GM19455 (cell line): ENCODE measurements around the gene ACOT6.
"Not testable (repeated sequence)": the region's sequence is repeated elsewhere in the genome, so short reads cannot be mapped to it uniquely, and the experiment has no call there.

ENCODE experiments used
- ATAC-seq: cut with Tn5 transposase; IDR thresholded peaks from one replicate; pipeline ENCODE4 v1.9.1; 2021; ENCODE audit not compliant: unreplicated experiment

Gene ACOT6

DNA sequence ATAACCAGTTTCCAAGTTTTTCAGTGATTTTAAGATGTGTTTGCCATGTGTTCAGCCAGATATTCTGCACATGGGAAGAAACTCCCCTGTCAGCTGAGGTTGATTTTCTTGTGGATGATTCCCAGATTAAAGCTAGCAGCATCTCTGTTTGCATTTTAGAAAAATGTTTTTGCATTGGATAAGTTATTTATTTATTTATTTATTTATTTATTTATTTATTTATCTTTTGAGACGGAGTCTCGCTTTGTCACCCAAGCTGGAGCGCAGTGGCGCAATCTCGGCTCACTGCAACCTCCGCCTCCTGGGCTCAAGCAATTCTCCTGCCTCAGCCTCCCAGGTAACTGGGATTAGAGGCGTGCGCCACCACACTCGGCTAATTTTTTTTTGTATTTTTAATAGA, 17.8 kb upstream of the ACOT6 start:
- no peak for ATAC-seq

DNA sequence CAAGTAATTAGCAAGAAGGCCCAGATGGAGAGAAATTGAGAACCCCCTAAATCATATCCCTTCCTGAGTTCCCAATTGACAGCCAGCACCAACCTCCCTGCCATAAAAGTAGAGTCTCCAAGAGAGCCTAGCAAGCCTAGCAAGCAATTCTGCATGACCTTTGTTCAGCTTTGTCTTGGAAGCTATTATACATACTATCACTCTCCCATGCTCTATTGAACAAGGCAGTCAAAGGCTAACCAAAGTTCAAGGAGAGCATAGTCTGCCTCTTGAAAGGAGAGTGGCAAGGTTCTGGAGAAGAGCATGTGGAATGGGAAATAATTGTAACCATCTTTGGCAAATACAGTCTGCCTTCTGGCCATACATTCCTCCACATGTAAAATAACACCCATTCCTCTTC, 12.8 kb upstream of the ACOT6 start:
- no peak for ATAC-seq

- no peak for ATAC-seq
Measured at GRCh38 chr14:73602994-73603393, 9.3 kb upstream of the ACOT6 start.

DNA sequence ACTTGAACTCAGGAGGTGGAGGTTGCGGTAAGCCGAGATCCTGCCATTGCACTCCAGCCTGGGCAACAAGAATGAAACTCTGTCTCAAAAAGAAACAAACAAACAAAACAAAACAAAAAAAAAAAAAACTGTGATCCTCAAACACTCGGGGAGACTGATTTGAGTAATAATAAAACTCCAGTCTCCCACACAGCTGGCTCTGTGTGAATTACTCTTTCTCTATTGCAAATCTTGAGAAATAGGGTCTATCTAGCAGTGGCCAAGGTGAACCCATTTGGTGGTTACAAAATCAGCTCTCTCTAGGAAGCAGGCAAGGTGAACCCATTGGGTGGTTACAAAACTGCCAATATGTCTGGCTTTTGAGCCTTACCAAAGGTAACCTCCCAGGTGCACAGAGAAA, 6.0 kb upstream of the ACOT6 start:
- ATAC-seq, result no peak

- no peak for ATAC-seq
Measured at GRCh38 chr14:73607241-73607640, 5.1 kb upstream of the ACOT6 start.

DNA sequence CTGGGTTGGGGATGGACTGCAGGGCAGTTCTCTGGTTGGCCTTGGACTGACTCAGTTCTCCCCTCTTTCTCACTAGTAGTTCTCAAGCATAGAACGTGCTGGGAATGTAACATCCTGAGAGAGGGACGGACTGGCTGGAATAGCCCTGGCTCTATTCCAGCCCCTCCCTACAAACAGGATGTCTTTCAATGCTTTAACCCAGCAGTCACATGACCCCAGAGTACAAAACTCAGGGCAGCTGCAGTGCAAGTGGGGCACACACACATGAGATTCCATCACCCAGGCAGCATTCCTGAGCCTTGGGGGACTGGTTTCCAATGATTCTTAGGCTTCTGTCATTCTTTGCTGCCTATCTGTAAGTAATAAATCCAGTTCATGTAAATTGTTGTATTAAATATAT, 1.6 kb upstream of the ACOT6 start:
- no peak for ATAC-seq

GRCh38 chr14:73613046-73613383, 698 bp downstream of the ACOT6 start:
- ATAC-seq, result peak; percentile 28

GRCh38 chr14:73613419-73613963, 1.2 kb downstream of the ACOT6 start:
- ATAC-seq, result no peak

DNA sequence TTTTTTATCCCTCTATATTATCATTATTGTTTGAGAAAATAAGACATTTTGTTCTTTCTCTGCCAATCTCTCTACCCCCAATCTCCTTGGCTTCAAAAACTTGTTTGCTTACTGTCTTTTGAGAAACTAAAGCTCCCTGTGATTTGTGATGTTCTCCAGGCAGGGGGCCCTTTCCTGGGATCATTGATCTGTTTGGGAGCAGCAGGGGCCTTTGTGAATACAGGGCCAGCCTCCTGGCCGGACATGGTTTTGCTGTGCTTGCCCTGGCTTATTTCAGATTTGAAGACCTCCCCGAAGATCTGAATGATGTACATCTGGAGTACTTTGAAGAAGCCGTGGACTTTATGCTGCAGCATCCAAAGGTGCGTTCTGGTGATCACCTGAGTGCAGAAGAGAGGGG, 4.5 kb downstream of the ACOT6 start:
- no peak for ATAC-seq

DNA sequence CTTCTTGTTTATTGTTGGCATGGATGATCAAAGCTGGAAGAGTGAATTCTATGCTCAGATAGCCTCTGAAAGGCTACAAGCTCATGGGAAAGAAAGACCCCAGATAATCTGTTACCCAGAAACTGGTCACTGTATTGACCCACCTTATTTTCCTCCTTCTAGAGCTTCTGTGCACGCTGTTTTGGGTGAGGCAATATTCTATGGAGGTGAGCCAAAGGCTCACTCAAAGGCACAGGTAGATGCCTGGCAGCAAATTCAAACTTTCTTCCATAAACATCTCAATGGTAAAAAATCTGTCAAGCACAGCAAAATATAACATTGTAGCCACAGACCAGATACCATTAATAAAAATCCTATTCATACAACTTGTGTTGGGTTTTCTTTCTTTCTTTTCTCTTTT, 7.2 kb downstream of the ACOT6 start:
- ATAC-seq, result no peak

- ATAC-seq, result no peak
Measured at GRCh38 chr14:73620268-73620667, 8.0 kb downstream of the ACOT6 start.

- no peak for ATAC-seq
Measured at GRCh38 chr14:73623504-73624054, 11.3 kb downstream of the ACOT6 start.

DNA sequence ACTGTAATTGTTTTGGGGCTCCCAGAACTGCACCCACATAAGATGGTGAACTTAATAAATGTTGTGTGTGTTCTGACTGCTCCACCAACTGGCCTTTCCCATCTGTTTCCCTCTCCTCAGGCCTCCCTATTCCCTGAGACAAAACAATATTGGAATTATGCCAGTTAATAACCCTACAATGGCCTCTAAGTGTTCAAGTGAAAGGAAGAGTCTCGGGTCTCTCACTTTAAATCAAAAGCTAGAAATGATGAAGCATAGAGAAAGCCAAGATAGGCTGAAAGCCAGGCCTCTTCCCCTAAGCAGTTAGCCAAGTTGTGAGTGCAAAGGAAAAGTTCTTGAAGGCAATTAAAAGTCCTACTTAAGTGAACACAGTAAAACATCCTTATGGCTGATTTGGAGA, 13.4 kb downstream of the ACOT6 start:
- ATAC-seq, result no peak

DNA sequence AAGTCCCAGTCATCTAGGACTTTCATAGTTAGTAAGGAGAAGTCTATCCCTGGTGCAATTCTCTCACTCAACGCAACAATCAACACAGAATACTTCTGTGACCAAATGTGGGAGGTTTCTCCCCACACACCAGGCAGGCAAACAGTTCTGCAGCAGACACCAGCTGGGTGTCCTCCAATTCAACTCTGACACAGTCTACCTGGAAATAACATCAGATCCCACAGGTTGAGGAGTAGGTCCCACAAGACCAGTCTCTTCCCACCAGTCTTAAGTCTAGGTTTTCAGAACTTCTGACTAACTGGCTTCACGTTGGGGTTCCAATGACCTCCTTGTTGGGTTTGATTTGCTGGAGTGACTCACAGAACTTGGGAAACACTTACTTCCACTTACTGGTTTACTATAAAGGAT, 14.8 kb downstream of the ACOT6 start:
- no peak for ATAC-seq

GRCh38 chr14:73630009-73630780, 17.9 kb downstream of the ACOT6 start:
- ATAC-seq, result no peak

GRCh38 chr14:73633116-73634010, 21.0 kb downstream of the ACOT6 start:
- ATAC-seq, result peak; percentile 63

DNA sequence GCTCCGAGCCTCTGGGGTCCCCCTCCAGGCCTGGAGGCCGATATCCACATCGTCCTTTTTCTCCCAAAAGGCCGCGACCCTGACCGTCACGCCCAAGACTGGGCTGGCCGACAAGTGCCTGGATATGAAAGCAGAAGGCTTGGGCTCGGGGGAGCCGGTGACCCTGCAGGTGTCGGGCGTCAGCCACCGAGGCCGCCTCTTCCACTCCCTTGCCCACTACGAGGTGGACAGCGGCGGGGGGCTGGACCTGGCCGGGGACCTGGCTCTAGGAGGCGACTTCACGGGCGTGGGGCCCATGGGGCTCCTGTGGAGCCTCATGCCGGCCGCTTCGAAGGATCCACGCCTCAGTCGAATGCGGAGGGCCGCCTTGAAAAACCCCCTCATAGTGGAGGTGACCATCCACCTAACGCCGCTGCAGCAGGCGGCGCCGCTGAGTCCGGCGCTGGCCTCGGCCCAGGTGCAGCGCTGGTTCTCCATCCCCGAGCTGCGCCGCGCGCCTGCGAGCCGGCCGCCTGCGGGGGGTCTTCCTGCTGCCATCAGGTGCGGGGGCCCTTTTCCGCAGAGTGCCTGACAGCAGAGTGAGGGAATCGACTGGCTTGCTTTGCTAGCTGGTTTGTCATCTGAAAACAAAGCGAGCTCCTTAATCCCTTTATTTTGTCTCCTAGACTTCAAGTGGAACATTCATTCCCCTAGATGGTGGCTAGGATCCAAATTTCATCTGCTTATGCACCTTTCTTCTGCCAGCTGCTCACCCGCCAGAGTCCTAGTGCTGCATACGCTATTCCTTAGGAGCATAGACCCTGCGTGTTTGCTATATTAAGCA, 21.9 kb downstream of the ACOT6 start:
- peak; percentile 16 for ATAC-seq

- not testable (repeated sequence) for ATAC-seq
Measured at GRCh38 chr14:73636355-73636754, 24.0 kb downstream of the ACOT6 start.

DNA sequence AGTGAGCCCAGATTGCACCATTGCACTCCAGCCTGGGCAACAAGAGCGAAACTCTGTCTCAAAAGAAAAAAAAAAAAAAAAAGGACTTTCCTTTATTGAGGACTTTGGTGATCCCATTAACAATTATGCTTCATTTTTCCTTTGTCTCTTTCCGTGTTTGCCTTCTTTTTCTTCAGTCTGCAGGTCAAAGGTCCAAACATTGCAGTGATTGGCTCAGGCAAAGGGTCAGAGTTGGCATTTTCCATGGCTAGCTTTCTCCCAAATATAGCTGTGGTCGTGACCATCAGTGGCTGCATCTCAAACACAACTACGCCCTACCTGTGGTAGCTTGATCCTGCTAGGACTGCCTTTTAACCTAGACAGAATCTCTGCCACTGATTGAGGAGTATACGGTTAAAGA, 25.5 kb downstream of the ACOT6 start:
- ATAC-seq, result no peak

DNA sequence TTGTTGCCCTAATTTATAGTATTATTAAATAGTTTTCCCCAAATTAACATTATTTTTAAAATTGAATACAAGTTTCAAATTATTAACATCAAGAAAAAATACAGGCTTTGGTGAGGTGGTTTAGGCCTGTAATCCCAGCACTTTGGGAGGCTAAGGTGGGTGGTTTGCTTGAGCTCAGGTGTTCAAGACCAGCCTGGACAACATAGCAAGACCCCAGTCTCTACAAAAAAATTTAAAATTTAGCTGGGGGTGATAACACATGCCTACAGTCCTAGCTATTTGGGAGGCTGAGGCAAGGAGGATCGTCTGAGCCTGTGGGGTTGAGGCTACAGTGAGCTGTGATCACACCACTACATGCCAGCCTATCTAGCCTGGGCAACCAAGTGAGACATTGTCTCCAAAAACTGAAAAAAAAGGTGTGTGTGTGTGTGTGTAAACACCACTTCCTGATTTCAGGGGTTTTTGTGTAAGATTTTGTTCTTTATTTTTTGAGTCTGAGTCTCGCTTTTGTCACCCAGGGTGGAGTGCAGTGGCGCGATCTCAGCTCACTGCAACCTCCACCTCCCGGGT, 28.6 kb downstream of the ACOT6 start:
- ATAC-seq, result no peak
